ENCODE measurements around the gene TAGLN.

GRCh38 chr11:117176186-117176585 lies 23.0 kb upstream of the TAGLN start:
- TF ChIP-seq CTCF (IDR thresholded peaks at IDR 0.05) = no peak
- TF ChIP-seq POLR2A (IDR thresholded peaks at IDR 0.05) = no peak
